ENCODE data around the gene SIGLEC12. TPM values are rescaled to one million over a fixed set of nuclear protein-coding genes. Genes with fewer than 3 reads are reported as not detected.

The SIGLEC12 gene
- polyA plus RNA-seq, 1 donor (not counting 4 experiments of a cell fraction or from before 2014, with no cell fraction given): not detected

DNA sequence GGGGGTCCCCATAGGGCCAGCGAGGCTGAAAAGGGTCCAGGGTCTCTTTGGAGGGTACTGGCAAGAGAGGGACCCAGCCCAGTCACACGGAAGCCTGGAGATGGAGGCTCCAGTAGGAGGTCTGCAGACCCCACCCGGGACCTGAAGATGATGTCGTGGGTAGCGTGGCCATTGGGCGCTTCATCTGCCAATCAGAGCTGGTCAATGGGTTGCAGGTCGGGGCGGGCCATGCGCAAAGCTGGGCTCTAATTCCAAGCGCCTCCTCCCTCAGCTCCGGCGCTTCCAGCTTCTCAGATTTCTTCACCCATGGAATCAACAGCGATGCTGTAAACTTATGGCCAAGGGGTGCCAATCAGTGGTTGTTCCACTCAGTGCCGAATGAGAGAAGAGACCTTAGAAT is 10.9 kb downstream of the SIGLEC12 start:
- Histone ChIP-seq H2AFZ (ENCODE audit: control insufficient read depth, low read length) (no peak overlapping the region), H3K4me3 (ENCODE audit: control insufficient read depth in 2 of 3, extremely low read depth in 1 of 3, insufficient read depth in 2 of 3, low read depth in 1 of 3, low read length in 3 of 3) (no peak overlapping the region), H3K4me1 (ENCODE audit: control insufficient read depth, extremely low read depth, insufficient read depth, low read length) (no peaks in the 10 kb centered on the region), H3K9ac (ENCODE audit: control insufficient read depth, extremely low read depth, insufficient read depth, low read length) (no peak overlapping the region), H3K79me2 (ENCODE audit: control insufficient read depth, insufficient read depth, low read length) (no peaks in the 10 kb centered on the region), H3K27ac (ENCODE audit: control insufficient read depth, insufficient read depth, low read length) (no peak overlapping the region), H3K36me3 (ENCODE audit: control insufficient read depth in 2 of 2, extremely low read depth in 1 of 2, insufficient read depth in 2 of 2, low read length in 2 of 2) (no peaks in the 10 kb centered on the region), H3K9me3 (ENCODE audit: control insufficient read depth, low read depth, low read length) (no peaks in the 10 kb centered on the region), H3K4me2 (ENCODE audit: control insufficient read depth, extremely low read depth, insufficient read depth, low read depth, low read length) (no peak overlapping the region), H3K27me3 (ENCODE audit: control insufficient read depth, extremely low read depth, insufficient read depth, low read length) (no peaks in the 10 kb centered on the region), H4K20me1 (ENCODE audit: control insufficient read depth, extremely low read depth, insufficient read depth, low read length) (no peaks in the 10 kb centered on the region), H3K9me1 (ENCODE audit: control insufficient read depth, extremely low read depth, insufficient read depth, low read length) (no peaks in the 10 kb centered on the region)
- dilution Hi-C loops (cut with MboI; ENCODE audit: extremely low pct_ligation_motif_present, low sequenced_read_pairs): no loop called here
- no peak for TF ChIP-seq CTCF (optimal IDR thresholded peaks at IDR 0.05 in 1 of 3, IDR thresholded peaks at IDR 0.05 in 1 of 3, conservative IDR thresholded peaks at IDR 0.05 in 1 of 3; ENCODE audit: extremely low read depth in 1 of 3, insufficient read depth in 2 of 3, low read length in 3 of 3)
- FAIRE-seq: no peak
- no peak for DNase-seq (ENCODE audit: low read depth, low spot score)

DNA sequence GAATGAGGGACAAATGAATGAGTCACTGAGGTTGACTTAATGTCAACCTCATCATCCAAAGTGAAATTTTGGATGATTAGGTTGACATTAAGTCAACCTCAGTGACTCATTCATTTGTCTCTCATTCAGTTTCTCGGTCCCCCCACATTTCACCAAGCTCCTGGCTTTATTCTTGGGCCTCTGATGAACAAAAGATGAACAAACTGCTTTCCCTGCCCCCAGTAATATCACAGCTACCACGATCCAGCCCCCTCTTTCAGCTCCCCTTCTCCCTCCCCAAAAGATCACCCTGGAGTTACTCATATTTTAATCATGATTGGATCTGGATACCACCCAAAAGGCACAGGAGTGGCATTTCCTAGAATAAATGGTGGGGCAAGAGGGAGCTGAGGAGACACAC is 12.5 kb downstream of the SIGLEC12 start:
- DNase-seq (ENCODE audit: low read depth, low spot score) (no peak), FAIRE-seq (no peak)
- no peak overlapping the region for H3K9ac ChIP-seq (ENCODE audit: control insufficient read depth, extremely low read depth, insufficient read depth, low read length)
- dilution Hi-C loops (cut with MboI; ENCODE audit: extremely low pct_ligation_motif_present, low sequenced_read_pairs): no loop called here
- peaks cover 2% of the 10 kb centered on the region for H3K9me3 ChIP-seq (ENCODE audit: control insufficient read depth, low read depth, low read length)
- H2AFZ ChIP-seq (ENCODE audit: control insufficient read depth, low read length): no peak overlapping the region
- H3K27me3 ChIP-seq (ENCODE audit: control insufficient read depth, extremely low read depth, insufficient read depth, low read length): no peaks in the 10 kb centered on the region
- no peak for TF ChIP-seq EZH2 (IDR thresholded peaks at IDR 0.05; ENCODE audit: low read length)
- TF ChIP-seq CTCF (optimal IDR thresholded peaks at IDR 0.05 in 1 of 3, IDR thresholded peaks at IDR 0.05 in 1 of 3, conservative IDR thresholded peaks at IDR 0.05 in 1 of 3; ENCODE audit: extremely low read depth in 1 of 3, insufficient read depth in 2 of 3, low read length in 3 of 3): no peak
- H3K9me1 ChIP-seq (ENCODE audit: control insufficient read depth, extremely low read depth, insufficient read depth, low read length): no peaks in the 10 kb centered on the region
- H3K4me1 ChIP-seq (ENCODE audit: control insufficient read depth, extremely low read depth, insufficient read depth, low read length): no peaks in the 10 kb centered on the region
- no peak overlapping the region for H3K27ac ChIP-seq (ENCODE audit: control insufficient read depth, insufficient read depth, low read length)
- H3K36me3 ChIP-seq (ENCODE audit: control insufficient read depth in 2 of 2, extremely low read depth in 1 of 2, insufficient read depth in 2 of 2, low read length in 2 of 2): no peaks in the 10 kb centered on the region
- H4K20me1 ChIP-seq (ENCODE audit: control insufficient read depth, extremely low read depth, insufficient read depth, low read length): no peaks in the 10 kb centered on the region
- no peak overlapping the region for H3K4me2 ChIP-seq (ENCODE audit: control insufficient read depth, extremely low read depth, insufficient read depth, low read depth, low read length)
- H3K4me3 ChIP-seq (ENCODE audit: control insufficient read depth in 2 of 3, extremely low read depth in 1 of 3, insufficient read depth in 2 of 3, low read depth in 1 of 3, low read length in 3 of 3): no peak overlapping the region
- no peaks in the 10 kb centered on the region for H3K79me2 ChIP-seq (ENCODE audit: control insufficient read depth, insufficient read depth, low read length)

Measured in keratinocyte (primary cell).